H1 (cell line): Measurements from ENCODE around the gene SUSD6. TPM values are rescaled to one million over a fixed set of nuclear protein-coding genes. Genes with fewer than 3 reads are reported as not detected.

ENCODE experiments used
- CTCF ChIA-PET: fragments of 300-600 bp; sonication (Branson Sonifier 250); formaldehyde crosslinking; loops from one replicate; lab custom pipeline; 2021; ENCODE audit not compliant: partially characterized antibody; lab: Charles Lee
- POLR2A ChIA-PET: fragments of 300-600 bp; sonication (Branson Sonifier 250); formaldehyde crosslinking; loops from one replicate; lab custom pipeline; 2021; ENCODE audit warnings: inconsistent platforms; ENCODE audit not compliant: partially characterized antibody; lab: Charles Lee
- DNase-seq, 2 experiments: peaks; one replicate each; pipeline versions ENCODE4 v3.0.0 to v3.0.0-alpha.2; 2010 to 2022; ENCODE audit warnings: low spot score in 2 of 2, low read depth in 1 of 2, mixed read lengths in 1 of 2
- FAIRE-seq: peaks from 2 replicates; lab custom pipeline; 2011; peaks lifted over from hg19 to GRCh38; lab: Jason Lieb, UNC
- H2AFZ ChIP-seq: 2 replicates; pipeline ENCODE4 v1.8.1; 2012; ENCODE audit warnings: low read length, inconsistent platforms
- H2AK5ac ChIP-seq: 2 replicates; pipeline ENCODE4 v1.6.1; 2013; ENCODE audit warnings: low read depth, low read length
- H2BK120ac ChIP-seq: replicated peaks from 2 replicates; pipeline ENCODE3; 2013; ENCODE audit warnings: low read depth, low read length, inconsistent platforms
- H2BK12ac ChIP-seq: 2 replicates; pipeline ENCODE4 v1.6.1; 2013; ENCODE audit warnings: low read depth, low read length
- H2BK15ac ChIP-seq: 2 replicates; pipeline ENCODE4 v1.6.1; 2013; ENCODE audit warnings: low read length
- H2BK20ac ChIP-seq: 2 replicates; pipeline ENCODE4 v1.6.1; 2013; ENCODE audit warnings: low read length
- H2BK5ac ChIP-seq: 2 replicates; pipeline ENCODE4 v1.6.1; 2013; ENCODE audit warnings: low read depth, low read length
- H3K14ac ChIP-seq: 2 replicates; pipeline ENCODE4 v1.6.1; 2013; ENCODE audit warnings: inconsistent platforms; ENCODE audit not compliant: insufficient read length
- H3K18ac ChIP-seq: 2 replicates; pipeline ENCODE4 v1.6.1; 2013; ENCODE audit warnings: low read length; ENCODE audit errors: extremely low read depth
- H3K23ac ChIP-seq: 2 replicates; pipeline ENCODE4 v1.6.1; 2013; ENCODE audit warnings: inconsistent platforms; ENCODE audit not compliant: insufficient read length
- H3K23me2 ChIP-seq: 2 replicates; pipeline ENCODE4 v1.6.1; 2013; ENCODE audit warnings: low read depth, low read length
- H3K27ac ChIP-seq: 2 replicates; pipeline ENCODE4 v1.6.1; 2011; ENCODE audit warnings: low read depth, low read length, inconsistent platforms
- H3K27me3 ChIP-seq, 4 experiments: replicated peaks in 1 of 4; 1 replicate in 1 of 4; 2 replicates in 3 of 4; pipeline versions ENCODE4 v1.6.1 to v1.8.1; 2011 to 2013; ENCODE audit warnings: low read length in 3 of 4, mild to moderate bottlenecking in 3 of 4, inconsistent platforms in 2 of 4, mixed read lengths in 2 of 4, moderate library complexity in 1 of 4; ENCODE audit not compliant: control insufficient read depth in 3 of 4, insufficient read depth in 3 of 4; ENCODE audit errors: extremely low read depth in 1 of 4
- H3K36me3 ChIP-seq, 4 experiments: 2 replicates each; pipeline versions ENCODE4 v1.6.1 to v1.8.1; 2011 to 2013; ENCODE audit warnings: mild to moderate bottlenecking in 4 of 4, low read length in 3 of 4, moderate library complexity in 2 of 4, control low read depth in 1 of 4, inconsistent platforms in 1 of 4; ENCODE audit not compliant: insufficient read depth in 4 of 4, control insufficient read depth in 2 of 4
- H3K4ac ChIP-seq: replicated peaks from 2 replicates; pipeline ENCODE3; 2013; ENCODE audit warnings: low read length, low read depth, mixed read lengths, inconsistent platforms; ENCODE audit not compliant: insufficient read length
- H3K4me1 ChIP-seq, 4 experiments: replicated peaks in 1 of 4; 1 replicate in 1 of 4; 2 replicates in 3 of 4; pipeline versions ENCODE4 v1.6.1 to v1.8.1; 2011 to 2013; ENCODE audit warnings: low read length in 3 of 4, inconsistent platforms in 2 of 4, mixed read lengths in 1 of 4; ENCODE audit not compliant: insufficient read depth in 4 of 4, control insufficient read depth in 3 of 4
- H3K4me2 ChIP-seq, 2 experiments: 2 replicates each; pipeline versions ENCODE4 v1.6.1 to v1.8.1; 2011 to 2013; ENCODE audit warnings: low read depth in 2 of 2, low read length in 2 of 2, control low read depth in 1 of 2, inconsistent platforms in 1 of 2, mild to moderate bottlenecking in 1 of 2; ENCODE audit not compliant: insufficient read depth in 1 of 2
- H3K4me3 ChIP-seq, 4 experiments: fragments of 200-600, 300-600 bp in 1 of 4; sonication (generic), shearing (Covaris generic), sonication (Bioruptor Twin) in 1 of 4; 2 replicates each; pipeline versions ENCODE4 v1.5.1 to v1.8.1; 2011 to 2016; ENCODE audit warnings: low read length in 4 of 4, low read depth in 3 of 4, control low read depth in 2 of 4, inconsistent platforms in 2 of 4, mild to moderate bottlenecking in 2 of 4, mixed read lengths in 1 of 4, moderate library complexity in 1 of 4; ENCODE audit not compliant: insufficient read depth in 2 of 4; ENCODE audit errors: extremely low read depth in 1 of 4
- H3K56ac ChIP-seq: replicated peaks from 2 replicates; pipeline ENCODE3; 2013; ENCODE audit warnings: low read depth, mild to moderate bottlenecking, mixed read lengths, low read length, inconsistent platforms; ENCODE audit not compliant: insufficient read length
- H3K79me1 ChIP-seq: 2 replicates; pipeline ENCODE4 v1.6.1; 2013; ENCODE audit warnings: low read depth, low read length, control low read depth
- H3K79me2 ChIP-seq, 2 experiments: 2 replicates each; pipeline versions ENCODE4 v1.6.1 to v1.8.1; 2012 to 2013; ENCODE audit warnings: low read length in 2 of 2, mild to moderate bottlenecking in 2 of 2, inconsistent platforms in 1 of 2; ENCODE audit not compliant: insufficient read depth in 2 of 2, control insufficient read depth in 1 of 2
- H3K9ac ChIP-seq, 4 experiments: replicated peaks in 1 of 4; 1 replicate in 1 of 4; 2 replicates in 3 of 4; pipeline versions ENCODE4 v1.6.1 to v1.8.1; 2011 to 2013; ENCODE audit warnings: low read depth in 3 of 4, low read length in 3 of 4, control low read depth in 2 of 4, mild to moderate bottlenecking in 2 of 4, moderate library complexity in 2 of 4, inconsistent platforms in 1 of 4; ENCODE audit errors: extremely low read depth in 1 of 4
- H3K9me3 ChIP-seq, 2 experiments: 2 replicates each; pipeline versions ENCODE4 v1.6.1 to v1.8.1; 2012 to 2013; ENCODE audit warnings: mild to moderate bottlenecking in 2 of 2, moderate library complexity in 2 of 2, control low read depth in 1 of 2, inconsistent platforms in 1 of 2, low read depth in 1 of 2, low read length in 1 of 2, mixed read lengths in 1 of 2; ENCODE audit not compliant: insufficient read depth in 2 of 2
- H4K20me1 ChIP-seq, 2 experiments: replicated peaks in 1 of 2; 2 replicates each; pipeline versions ENCODE3 to v1.8.1; 2011 to 2013; ENCODE audit warnings: inconsistent platforms in 2 of 2, low read length in 2 of 2, mild to moderate bottlenecking in 1 of 2; ENCODE audit not compliant: insufficient read depth in 2 of 2, control insufficient read depth in 1 of 2
- H4K5ac ChIP-seq: 2 replicates; pipeline ENCODE4 v1.6.1; 2013; ENCODE audit warnings: low read length, low read depth, mixed read lengths, inconsistent platforms; ENCODE audit not compliant: insufficient read length
- H4K8ac ChIP-seq: 2 replicates; pipeline ENCODE4 v1.8.0; 2013; ENCODE audit warnings: mild to moderate bottlenecking, moderate library complexity, low read length, inconsistent platforms; ENCODE audit not compliant: insufficient read depth; ENCODE audit errors: extremely low read depth
- H4K91ac ChIP-seq: replicated peaks from 2 replicates; pipeline ENCODE3; 2013; ENCODE audit warnings: low read length, mixed read lengths, inconsistent platforms; ENCODE audit not compliant: insufficient read length
- BACH1 ChIP-seq: IDR thresholded peaks from 2 replicates; pipeline ENCODE4 v1.6.1; 2012; ENCODE audit warnings: low read length, improper control_type of control experiment
- CBX8 ChIP-seq: fragments of 300-800, 300-1000 bp; sonication (generic); IDR thresholded peaks from 2 replicates; pipeline ENCODE4 v1.7.1; 2016; ENCODE audit warnings: low read depth, low read length, borderline replicate concordance
- CHD1 ChIP-seq: IDR thresholded peaks from 2 replicates; pipeline ENCODE4 v1.6.1; 2012; ENCODE audit warnings: low read depth, low read length, improper control_type of control experiment
- HDAC2 ChIP-seq, 2 experiments: fragments of 300-600 bp in 1 of 2; sonication (generic) in 1 of 2; IDR thresholded peaks; 2 replicates each; pipeline ENCODE4 v1.6.1; 2011 to 2012; ENCODE audit warnings: low read depth in 2 of 2, low read length in 2 of 2, mild to moderate bottlenecking in 2 of 2, moderate library complexity in 2 of 2, borderline replicate concordance in 1 of 2, inconsistent platforms in 1 of 2
- JUND ChIP-seq: IDR thresholded peaks from 2 replicates; pipeline ENCODE4 v1.6.1; 2011; ENCODE audit warnings: mild to moderate bottlenecking, improper control_type of control experiment, low read length
- POLR2AphosphoS5 ChIP-seq: IDR thresholded peaks from 2 replicates; pipeline ENCODE4 v1.6.1; 2011; ENCODE audit warnings: low read depth, low read length
- RAD21 ChIP-seq, 2 experiments: IDR thresholded peaks in 1 of 2; conservative IDR thresholded peaks in 1 of 2; 2 replicates each; pipeline ENCODE4 v1.6.1; 2011; ENCODE audit warnings: low read depth in 2 of 2, low read length in 2 of 2, improper control_type of control experiment in 1 of 2, inconsistent platforms in 1 of 2, mild to moderate bottlenecking in 1 of 2, moderate library complexity in 1 of 2
- SIX5 ChIP-seq: IDR thresholded peaks from 2 replicates; pipeline ENCODE4 v1.6.1; 2011; ENCODE audit warnings: mild to moderate bottlenecking, low read depth, low read length
- SRF ChIP-seq: IDR thresholded peaks from 2 replicates; pipeline ENCODE4 v1.6.1; 2011; ENCODE audit warnings: mild to moderate bottlenecking, low read depth, low read length, moderate library complexity
- TCF12 ChIP-seq: IDR thresholded peaks from 2 replicates; pipeline ENCODE4 v1.6.1; 2011; ENCODE audit warnings: low read depth, mild to moderate bottlenecking, low read length
- TEAD4 ChIP-seq: IDR thresholded peaks from 2 replicates; pipeline ENCODE4 v1.6.1; 2012; ENCODE audit warnings: low read depth, low read length, inconsistent platforms, mixed read lengths
- WGBS, 2 experiments: shearing (Covaris generic) in 1 of 2; methylation state at CpG; one replicate each; pipeline versions ENCODE4 v1.1.6 to v1.1.7; 2013 to 2015; ENCODE audit warnings: low lambda C conversion rate in 2 of 2, mixed read lengths in 2 of 2, inconsistent platforms in 1 of 2, low coverage in 1 of 2, missing lambda C conversion rate in 1 of 2; ENCODE audit not compliant: insufficient replicate concordance in 2 of 2, insufficient coverage in 1 of 2, insufficient read length in 1 of 2; ENCODE audit errors: extremely low coverage in 1 of 2, missing lambda C conversion rate in 1 of 2; 5-methylcytosine and 5-hydroxymethylcytosine counted together
- polyA plus RNA-seq, 7 experiments: library from polyadenylated mRNA; depleted of rRNA in 3 of 7; stranded (reverse) in 5 of 7; unstranded in 2 of 7; fragments of >200 nt in 5 of 7; fragments of 200-250 nt in 2 of 7; gene quantifications; 1 replicate in 5 of 7; 2 replicates in 1 of 7; 4 replicates in 1 of 7; pipeline versions ENCODE4 v1.2.1 to v1.2.3, GENCODE V29; 2011 to 2013; ENCODE audit warnings: missing spikeins in 2 of 7, mixed read lengths in 2 of 7
- total RNA-seq: library from RNA; stranded (reverse); fragmentation: NEBNext Ultra II Directional; extraction: Animal tissue kit (Norgen Biotek cat#: 25700); gene quantifications from 2 replicates; pipeline ENCODE4 v1.2.1, GENCODE V29; 2021

SUSD6 gene
- total and polyA plus RNA-seq, 2 of the 8 experiments (the other 6 are each of a cell fraction or from before 2014, with no cell fraction given): 3.0 to 3.8 TPM

DNA sequence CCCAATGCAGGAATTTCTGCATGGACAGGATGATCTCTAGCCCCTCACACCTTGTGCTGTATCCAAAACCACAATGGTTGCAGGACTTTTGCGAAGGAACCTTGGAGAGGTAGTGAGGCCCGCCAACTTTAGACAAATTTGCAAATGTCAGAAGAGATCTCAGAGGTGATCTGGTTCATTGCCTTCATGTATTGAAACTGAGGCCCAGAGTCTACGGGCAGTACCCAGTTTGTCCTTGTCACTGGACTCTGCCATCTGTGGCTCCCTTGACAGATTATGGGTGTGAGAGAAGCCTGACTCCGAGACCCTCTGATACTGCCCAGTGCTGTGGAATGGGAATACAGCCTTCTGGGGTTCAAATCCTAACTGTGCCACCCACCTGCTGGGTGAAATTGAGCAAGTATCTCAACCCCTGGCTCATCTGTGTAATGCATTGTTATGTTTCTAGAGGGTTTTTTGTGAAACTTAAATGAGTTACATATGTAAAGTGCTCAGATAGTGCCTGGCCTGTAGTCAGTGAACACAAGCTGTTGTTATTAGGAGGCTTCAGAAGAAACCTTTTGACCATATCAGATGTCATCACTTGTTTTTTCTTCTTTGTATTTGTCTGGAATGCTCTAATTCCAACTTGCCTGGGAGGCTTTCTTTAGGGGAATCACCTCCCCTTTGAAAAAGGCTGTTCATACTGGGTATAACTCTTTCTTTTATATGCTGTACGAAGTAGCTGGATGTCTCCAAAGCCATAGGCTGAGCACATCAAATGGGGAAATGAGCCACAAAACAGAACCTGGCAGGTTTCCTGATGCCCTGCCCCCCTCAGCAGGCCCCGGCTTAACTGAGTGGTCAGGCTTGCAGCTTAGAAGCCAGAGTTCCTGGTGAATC is 84.2 kb downstream of the SUSD6 start:
- no peak overlapping the region for H4K8ac ChIP-seq
- no peaks in the 10 kb centered on the region for H3K36me3 ChIP-seq
- H2BK120ac ChIP-seq: no peak overlapping the region
- H3K27me3 ChIP-seq: no peaks in the 10 kb centered on the region
- WGBS, 2 experiments: 83% methylated on average over 6 of the region's 6 CpGs; no CpG with 5 or more reads in 1 of the 2 experiments
- FAIRE-seq (no peak), DNase-seq (no peak)
- H2AK5ac ChIP-seq: no peak overlapping the region
- no peak overlapping the region for H3K4me3 ChIP-seq
- no peaks in the 10 kb centered on the region for H4K20me1 ChIP-seq
- H2BK15ac ChIP-seq: no peak overlapping the region
- 0 out of 2 replicates have a peak overlapping the region, but pooled peaks have one; percentile 3 for H3K18ac ChIP-seq
- no peak overlapping the region for H3K23ac ChIP-seq
- no peaks in the 10 kb centered on the region for H3K79me2 ChIP-seq
- H4K5ac ChIP-seq: no peak overlapping the region
- no peak overlapping the region for H3K56ac ChIP-seq
- H3K4me2 ChIP-seq: no peak overlapping the region
- no peak overlapping the region for H2BK20ac ChIP-seq
- H3K79me1 ChIP-seq: no peaks in the 10 kb centered on the region
- no peak overlapping the region for H3K27ac ChIP-seq
- H2BK12ac ChIP-seq: no peak overlapping the region
- no peak overlapping the region for H2AFZ ChIP-seq
- CTCF ChIA-PET: interaction anchor here (0.7 to 1.1 kb wide), 3 partner anchors 9 to 14 kb away, joined by 3 read pairs; no protein-coding TSS in a partner anchor
- H3K9ac ChIP-seq: no peak overlapping the region
- no peak overlapping the region for H2BK5ac ChIP-seq
- no peaks in the 10 kb centered on the region for H3K23me2 ChIP-seq
- no peak overlapping the region for H4K91ac ChIP-seq
- POLR2A ChIA-PET: interaction anchor here (1.0 kb wide), 1 partner anchor 12 kb away, joined by 3 read pairs; no protein-coding TSS in a partner anchor
- H3K4ac ChIP-seq: no peak overlapping the region
- H3K14ac ChIP-seq: no peak overlapping the region
- no peaks in the 10 kb centered on the region for H3K9me3 ChIP-seq
- peaks cover 2 to 19% (median 11%) of the 10 kb centered on the region in 4 experiments; a peak in 4 of 7 replicates for H3K4me1 ChIP-seq
- TF ChIP-seq CBX8 (no peak), RAD21 (IDR thresholded peaks at IDR 0.05 in 1 of 2, conservative IDR thresholded peaks at IDR 0.05 in 1 of 2; ENCODE audit: low read depth in 2 of 2, low read length in 2 of 2) (no peak), HDAC2 (IDR thresholded peaks at IDR 0.05; ENCODE audit: borderline replicate concordance in 1 of 2, low read depth in 2 of 2, low read length in 2 of 2) (no peak), SIX5 (no peak), CHD1 (no peak), TEAD4 (no peak), JUND (no peak), BACH1 (no peak), SRF (no peak), POLR2AphosphoS5 (no peak), TCF12 (no peak)
